Measurements from ENCODE around the gene NDUFV1. TPM values are rescaled to one million over a fixed set of nuclear protein-coding genes. Genes with fewer than 3 reads are reported as not detected.
A peak's percentile ranks its signal among the peaks of the same experiment; 100 is the strongest.

NDUFV1 gene
- total RNA-seq, 3 donors from 2014 or later = 159 to 222 (median 186) TPM

- Histone ChIP-seq H3K4me3 (peak within 1 kb of the TSS; percentile 69 to 99 (median 78)), H3K27ac (peak within 1 kb of the TSS; percentile 98 to 100), H3K9me3 (no peaks in the 10 kb centered on the region), H3K4me1 (peaks cover 3 to 5% of the 10 kb centered on the region in 2 donors), H3K36me3 (no peaks in the 10 kb centered on the region), H3K27me3 (no peaks in the 10 kb centered on the region)
- peak; percentile 81 to 87 (median 86) for TF ChIP-seq POLR2AphosphoS5 (IDR thresholded peaks at IDR 0.05)
- TF ChIP-seq POLR2A (IDR thresholded peaks at IDR 0.05) = no peak
- TF ChIP-seq CTCF (IDR thresholded peaks at IDR 0.05) = peak; percentile 40 to 79 (median 42)
- intact Hi-C loops (cut with DNase I; ENCODE audit: low total_unique reads) = no loop called here
- peak; percentile 81 to 85 for DNase-seq (ENCODE audit: low spot score in 2 of 2)
These were observed 23.2 kb upstream of the NDUFV1 start, which contains the start of gene GSTP1 for GRCh38 chr11:67583247-67584204. GSTP1 (plus strand) TSS chr11:67583812; CDS start chr11:67583844, 32 bp downstream.

- peak overlapping the region; percentile 98 to 100 for H3K27ac ChIP-seq
- TF ChIP-seq CTCF (IDR thresholded peaks at IDR 0.05) (no peak), POLR2AphosphoS5 (IDR thresholded peaks at IDR 0.05) (peak in 2 of 3 donors; percentile 4 to 6)
- DNase-seq (ENCODE audit: low spot score in 2 of 2) = peak; percentile 83 to 84
- intact Hi-C loops (cut with DNase I; ENCODE audit: low total_unique reads) = no loop called here
- H3K36me3 ChIP-seq = no peaks in the 10 kb centered on the region
- H3K4me1 ChIP-seq = peaks cover 3 to 5% of the 10 kb centered on the region in 2 donors
- no peaks in the 10 kb centered on the region for H3K9me3 ChIP-seq
- H3K4me3 ChIP-seq = peak overlapping the region; percentile 69 to 99 (median 78)
- no peaks in the 10 kb centered on the region for H3K27me3 ChIP-seq
These were observed 22.4 kb upstream of the NDUFV1 start for GRCh38 chr11:67584205-67584880.

- H3K36me3 ChIP-seq = no peaks in the 10 kb centered on the region
- peak overlapping the region; percentile 98 to 100 for H3K27ac ChIP-seq
- peak overlapping the region; percentile 69 to 99 (median 78) for H3K4me3 ChIP-seq
- TF ChIP-seq POLR2AphosphoS5 (IDR thresholded peaks at IDR 0.05) (no peak), CTCF (IDR thresholded peaks at IDR 0.05) (no peak), POLR2A (IDR thresholded peaks at IDR 0.05) (no peak)
- no peaks in the 10 kb centered on the region for H3K27me3 ChIP-seq
- intact Hi-C loops (cut with DNase I; ENCODE audit: low total_unique reads) = no loop called here
- peaks cover 3 to 5% of the 10 kb centered on the region in 2 donors for H3K4me1 ChIP-seq
- no peak for DNase-seq (ENCODE audit: low spot score in 2 of 2)
- no peaks in the 10 kb centered on the region for H3K9me3 ChIP-seq
These were observed 21.6 kb upstream of the NDUFV1 start for GRCh38 chr11:67584881-67585873.

GRCh38 chr11:67585911-67586310, 20.8 kb upstream of the NDUFV1 start:
- H3K4me1 ChIP-seq = peaks cover 3 to 5% of the 10 kb centered on the region in 2 donors
- intact Hi-C loops (cut with DNase I; ENCODE audit: low total_unique reads) = no loop called here
- no peaks in the 10 kb centered on the region for H3K36me3 ChIP-seq
- no peak overlapping the region for H3K4me3 ChIP-seq
- no peaks in the 10 kb centered on the region for H3K9me3 ChIP-seq
- H3K27me3 ChIP-seq = no peaks in the 10 kb centered on the region
- no peak for TF ChIP-seq CTCF (IDR thresholded peaks at IDR 0.05)
- no peak for TF ChIP-seq POLR2AphosphoS5 (IDR thresholded peaks at IDR 0.05)
- no peak for TF ChIP-seq POLR2A (IDR thresholded peaks at IDR 0.05)
- peak overlapping the region in 1 of 2 donors; percentile 12 for H3K27ac ChIP-seq
- no peak for DNase-seq (ENCODE audit: low spot score in 2 of 2)

Measured in breast epithelium (tissue), 4 donors.